Breast epithelium (tissue), 3 donors: ENCODE data around the gene RPS14.

ENCODE experiments used
- CTCF ChIP-seq, 3 donors: fragments of 450-650 bp; IDR thresholded peaks; one replicate each; pipeline ENCODE4 v1.5.1; 2016 to 2017; ENCODE audit warnings: antibody characterized with exemption in 3 of 3, mild to moderate bottlenecking in 3 of 3, moderate library complexity in 3 of 3
- POLR2A ChIP-seq: fragments of 450-650 bp; IDR thresholded peaks from one replicate; pipeline ENCODE4 v1.6.1; 2016; ENCODE audit warnings: antibody characterized with exemption, mild to moderate bottlenecking, moderate library complexity

DNA sequence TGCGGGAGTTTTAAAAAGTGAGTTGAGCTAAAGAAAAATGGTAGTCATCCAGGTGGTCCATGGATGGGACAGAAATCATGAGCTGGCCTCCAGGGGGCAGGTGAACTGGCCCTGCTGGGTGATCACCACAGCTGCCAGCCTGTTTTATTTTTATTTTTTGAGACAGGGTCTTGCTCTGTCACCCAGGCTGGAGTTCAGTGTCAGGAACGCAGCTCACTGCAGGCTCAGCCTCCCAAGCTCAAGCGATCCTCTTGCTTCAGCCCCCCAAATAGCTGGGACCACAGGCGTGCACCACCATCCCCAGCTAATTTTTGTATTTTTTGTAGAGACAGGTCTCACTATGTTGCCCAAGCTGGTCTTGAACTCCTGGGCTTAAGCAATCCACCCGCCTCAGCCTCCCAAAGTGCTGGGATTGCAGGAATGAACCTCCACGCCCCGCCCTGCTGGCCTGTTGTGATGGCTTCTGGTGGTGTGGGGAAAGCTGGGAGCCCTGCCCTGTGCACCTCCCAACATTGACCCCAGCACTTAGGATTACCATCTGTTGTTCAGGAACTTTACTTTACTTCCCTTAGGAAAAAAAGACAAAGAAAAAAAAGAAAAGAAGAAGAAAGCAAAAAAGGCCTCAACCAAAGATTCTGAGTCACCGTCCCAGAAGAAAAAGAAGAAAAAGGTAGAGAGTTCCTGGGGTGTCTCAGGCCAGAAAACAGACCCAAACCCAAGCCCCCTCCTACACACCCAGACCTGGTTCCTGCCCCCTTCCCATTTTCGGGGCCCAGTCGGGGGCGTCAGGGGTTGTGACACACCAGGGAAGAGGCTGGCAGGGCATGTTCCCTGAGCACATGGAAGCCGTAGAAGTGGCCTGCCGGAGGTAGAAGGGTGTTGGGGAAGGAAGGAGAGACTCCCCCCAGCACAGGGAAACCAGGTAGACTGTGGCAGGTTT, 51.5 kb downstream of the RPS14 start:
- TF ChIP-seq CTCF (IDR thresholded peaks at IDR 0.05): no peak
- TF ChIP-seq POLR2A: no peak
